SK-N-SH (cell line): ENCODE measurements around the gene OR2C1.

ENCODE experiments used
- CHD2 ChIP-seq: fragments of 150-350 bp; IDR thresholded peaks from 2 replicates; pipeline ENCODE4 v1.6.1; 2018; ENCODE audit warnings: low read length; ENCODE audit not compliant: partially characterized antibody
- CTCF ChIP-seq: fragments of 200-600 bp; sonication (generic); IDR thresholded peaks from 2 replicates; pipeline ENCODE4 v1.6.1; 2017; ENCODE audit warnings: antibody characterized with exemption, mild to moderate bottlenecking, moderate library complexity
- RAD21 ChIP-seq: IDR thresholded peaks from 2 replicates; pipeline ENCODE4 v1.6.1; 2012; ENCODE audit warnings: mild to moderate bottlenecking, low read length
- TCF12 ChIP-seq: IDR thresholded peaks from 2 replicates; pipeline ENCODE4 v1.4.0; 2012
- USF2 ChIP-seq: fragments of 150-350 bp; IDR thresholded peaks from 2 replicates; pipeline ENCODE4 v1.6.1; 2017; ENCODE audit warnings: antibody characterized with exemption, low read length, low read depth, borderline replicate concordance

- TF ChIP-seq RAD21 (no peak), USF2 (no peak), TCF12 (no peak), CTCF (no peak), CHD2 (no peak)
Observed at GRCh38 chr16:3327514-3327913, 28.2 kb upstream of the OR2C1 start.
